ENCODE measurements around the gene AUTS2. TPM values are rescaled to one million over a fixed set of nuclear protein-coding genes. Genes with fewer than 3 reads are reported as not detected.

Gene AUTS2
- total RNA-seq, 1 experiment from 2014 or later: 256 TPM

DNA sequence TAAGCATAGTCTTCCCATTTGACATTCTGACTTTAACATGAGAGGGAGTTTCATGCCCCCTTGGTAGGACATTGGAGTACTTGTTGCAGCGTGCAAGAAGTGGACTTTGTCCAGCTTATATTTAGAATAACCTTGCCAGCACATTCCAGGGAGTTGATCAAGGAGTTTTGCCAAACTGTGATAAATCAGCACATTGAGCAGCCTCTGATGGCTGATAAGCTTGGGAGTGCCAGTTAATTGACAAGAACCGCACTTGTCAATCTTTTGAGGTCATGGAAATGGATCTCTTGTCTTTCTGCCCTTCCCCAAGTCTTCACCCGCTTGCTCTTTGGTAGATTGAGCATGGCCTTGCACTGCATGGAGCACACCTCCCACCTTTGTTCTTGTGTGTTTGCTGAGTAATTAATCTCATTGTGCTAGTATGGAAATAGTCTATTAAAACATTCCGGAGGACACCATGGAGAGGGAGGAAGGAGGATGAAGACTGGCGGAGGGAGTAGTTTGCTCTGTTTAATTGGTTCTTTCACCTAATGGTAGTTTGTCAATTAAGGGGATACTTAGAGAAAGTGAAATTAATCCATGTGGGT lies 865.2 kb downstream of the AUTS2 start:
- no peak overlapping the region for H2BK120ac ChIP-seq (ENCODE audit: low read depth, low read length, poor library complexity, severe bottlenecking)
- no peak overlapping the region for H3K14ac ChIP-seq (ENCODE audit: insufficient read depth, low read length)
- H3K4me3 Mint-ChIP-seq: no peak overlapping the region
- H3K23me2 ChIP-seq (ENCODE audit: insufficient read length, low read depth, low read length, poor library complexity, severe bottlenecking): no peaks in the 10 kb centered on the region
- no peak overlapping the region for H3K23ac ChIP-seq (ENCODE audit: insufficient read length, low read depth, low read length)
- H3K36me3 Mint-ChIP-seq (ENCODE audit: insufficient read depth in 1 of 3, low read depth in 3 of 3): no peaks in the 10 kb centered on the region
- H3K4me2 ChIP-seq (ENCODE audit: insufficient read depth, insufficient read length, low read length): no peak overlapping the region
- no peak overlapping the region for H2BK12ac ChIP-seq (ENCODE audit: insufficient read length, low read depth, low read length)
- no peak overlapping the region for H3K27ac Mint-ChIP-seq
- H3K4ac ChIP-seq (ENCODE audit: low read depth, low read length): no peak overlapping the region
- WGBS (ENCODE audit: extremely low coverage, insufficient read length, low lambda C conversion rate): no CpG with 5 or more reads among the region's 5 CpGs
- DNase-seq: no peak
- TF ChIP-seq, protein P1, sequence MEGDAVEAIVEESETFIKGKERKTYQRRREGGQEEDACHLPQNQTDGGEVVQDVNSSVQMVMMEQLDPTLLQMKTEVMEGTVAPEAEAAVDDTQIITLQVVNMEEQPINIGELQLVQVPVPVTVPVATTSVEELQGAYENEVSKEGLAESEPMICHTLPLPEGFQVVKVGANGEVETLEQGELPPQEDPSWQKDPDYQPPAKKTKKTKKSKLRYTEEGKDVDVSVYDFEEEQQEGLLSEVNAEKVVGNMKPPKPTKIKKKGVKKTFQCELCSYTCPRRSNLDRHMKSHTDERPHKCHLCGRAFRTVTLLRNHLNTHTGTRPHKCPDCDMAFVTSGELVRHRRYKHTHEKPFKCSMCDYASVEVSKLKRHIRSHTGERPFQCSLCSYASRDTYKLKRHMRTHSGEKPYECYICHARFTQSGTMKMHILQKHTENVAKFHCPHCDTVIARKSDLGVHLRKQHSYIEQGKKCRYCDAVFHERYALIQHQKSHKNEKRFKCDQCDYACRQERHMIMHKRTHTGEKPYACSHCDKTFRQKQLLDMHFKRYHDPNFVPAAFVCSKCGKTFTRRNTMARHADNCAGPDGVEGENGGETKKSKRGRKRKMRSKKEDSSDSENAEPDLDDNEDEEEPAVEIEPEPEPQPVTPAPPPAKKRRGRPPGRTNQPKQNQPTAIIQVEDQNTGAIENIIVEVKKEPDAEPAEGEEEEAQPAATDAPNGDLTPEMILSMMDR (conservative IDR thresholded peaks at IDR 0.05): no peak
- no peak overlapping the region for H3K18ac ChIP-seq (ENCODE audit: insufficient read length, low read depth, low read length)
- peaks cover 10 to 17% of the 10 kb centered on the region in 2 experiments for H3K4me1 Mint-ChIP-seq
- H2BK5ac ChIP-seq (ENCODE audit: insufficient read length, low read length): no peak overlapping the region
- H4K20me1 ChIP-seq (ENCODE audit: control insufficient read depth, insufficient read depth, insufficient read length): no peaks in the 10 kb centered on the region
- H2BK15ac ChIP-seq (ENCODE audit: low read depth, low read length): no peak overlapping the region
- no peak overlapping the region for H2AFZ ChIP-seq (ENCODE audit: low read length)
- H3K27ac ChIP-seq (ENCODE audit: insufficient read length, low read depth, low read length): no peak overlapping the region
- H4K5ac ChIP-seq (ENCODE audit: insufficient read length, low read depth, low read length): no peak overlapping the region
- H3K9me3 ChIP-seq (ENCODE audit: control insufficient read depth, low read depth, low read length): no peaks in the 10 kb centered on the region
- H3T11ph ChIP-seq (ENCODE audit: low read length): no peak overlapping the region
- no peak overlapping the region for H4K91ac ChIP-seq (ENCODE audit: insufficient read length, low read depth, low read length)
- H2AK5ac ChIP-seq (ENCODE audit: insufficient read length, low read length): no peak overlapping the region
- no peak overlapping the region for H3K56ac ChIP-seq (ENCODE audit: insufficient read length, low read depth, low read length)
- H3K79me2 ChIP-seq (ENCODE audit: insufficient read depth, low read length): no peaks in the 10 kb centered on the region
- no peaks in the 10 kb centered on the region for H3K79me1 ChIP-seq (ENCODE audit: insufficient read depth, low read depth, low read length, poor library complexity, severe bottlenecking)
- H3K9me3 Mint-ChIP-seq: no peaks in the 10 kb centered on the region
- no peak overlapping the region for H2BK20ac ChIP-seq (ENCODE audit: low read depth, low read length, poor library complexity, severe bottlenecking)
- H3K4me1 ChIP-seq (ENCODE audit: insufficient read depth, low read length): no peaks in the 10 kb centered on the region
- no peaks in the 10 kb centered on the region for H3K27me3 ChIP-seq (ENCODE audit: insufficient read depth, low read length)
- no peaks in the 10 kb centered on the region for H3K27me3 Mint-ChIP-seq (ENCODE audit: low read depth)
- H3K9ac ChIP-seq (ENCODE audit: extremely low read depth, insufficient read length, low read length): no peak overlapping the region
- H4K8ac ChIP-seq (replicated peaks; ENCODE audit: insufficient read length, low read depth, low read length): no peak overlapping the region

All from H9 (cell line).